Osteoblast (primary cell): ENCODE data around the gene DMD. TPM values are rescaled to one million over a fixed set of nuclear protein-coding genes. Genes with fewer than 3 reads are reported as not detected.

Source experiments
- DNase-seq: peaks from one replicate; pipeline ENCODE4 v3.0.0; 2011; ENCODE audit warnings: low spot score, mixed read lengths; ENCODE audit not compliant: insufficient read length; ENCODE audit errors: missing footprints
- H2AFZ ChIP-seq: 2 replicates; pipeline ENCODE4 v1.6.0; 2011; ENCODE audit warnings: mild to moderate bottlenecking, low read length
- H3K27ac ChIP-seq: 2 replicates; pipeline ENCODE4 v1.5.1; 2011; ENCODE audit warnings: mild to moderate bottlenecking, low read depth, low read length, moderate library complexity
- H3K27me3 ChIP-seq: 2 replicates; pipeline ENCODE4 v1.6.0; 2012; ENCODE audit warnings: mild to moderate bottlenecking, control low read depth, inconsistent platforms, low read length, moderate library complexity; ENCODE audit not compliant: insufficient read depth
- H3K36me3 ChIP-seq: 2 replicates; pipeline ENCODE4 v1.5.1; 2011; ENCODE audit warnings: mild to moderate bottlenecking, low read length, control low read depth, moderate library complexity; ENCODE audit not compliant: insufficient read depth
- H3K4me1 ChIP-seq: 2 replicates; pipeline ENCODE4 v1.5.1; 2011; ENCODE audit warnings: mild to moderate bottlenecking, low read length, control low read depth, moderate library complexity; ENCODE audit not compliant: insufficient read depth
- H3K4me2 ChIP-seq: 2 replicates; pipeline ENCODE4 v1.6.0; 2011; ENCODE audit warnings: mild to moderate bottlenecking, low read length; ENCODE audit not compliant: insufficient read depth
- H3K4me3 ChIP-seq: fragments of 200-600 bp; sonication (generic); 3 replicates; pipeline ENCODE4 v1.5.1; 2012; ENCODE audit warnings: mild to moderate bottlenecking, low read length, inconsistent platforms; ENCODE audit not compliant: insufficient read depth
- H3K79me2 ChIP-seq: 2 replicates; pipeline ENCODE4 v1.6.0; 2012; ENCODE audit warnings: mild to moderate bottlenecking, low read length, control low read depth, inconsistent platforms; ENCODE audit not compliant: insufficient read depth
- H3K9me3 ChIP-seq: 2 replicates; pipeline ENCODE4 v1.5.1; 2011; ENCODE audit warnings: low read depth, low read length, control low read depth
- H4K20me1 ChIP-seq: 2 replicates; pipeline ENCODE4 v1.6.0; 2012; ENCODE audit warnings: mild to moderate bottlenecking, low read length, control low read depth; ENCODE audit not compliant: insufficient read depth
- total RNA-seq: library from RNA; depleted of rRNA; stranded (reverse); fragments of >200 nt; gene quantifications from 2 replicates; pipeline ENCODE4 v1.2.3, GENCODE V29; 2012
- TF ChIP-seq, protein P1 (sequence below): IDR thresholded peaks from 2 replicates; pipeline ENCODE4 v1.5.1; 2011; ENCODE audit warnings: mild to moderate bottlenecking, low read depth, low read length, moderate library complexity; ENCODE audit errors: extremely low read depth

DMD gene
- total RNA-seq, 1 donor = 12.7 TPM

DNA sequence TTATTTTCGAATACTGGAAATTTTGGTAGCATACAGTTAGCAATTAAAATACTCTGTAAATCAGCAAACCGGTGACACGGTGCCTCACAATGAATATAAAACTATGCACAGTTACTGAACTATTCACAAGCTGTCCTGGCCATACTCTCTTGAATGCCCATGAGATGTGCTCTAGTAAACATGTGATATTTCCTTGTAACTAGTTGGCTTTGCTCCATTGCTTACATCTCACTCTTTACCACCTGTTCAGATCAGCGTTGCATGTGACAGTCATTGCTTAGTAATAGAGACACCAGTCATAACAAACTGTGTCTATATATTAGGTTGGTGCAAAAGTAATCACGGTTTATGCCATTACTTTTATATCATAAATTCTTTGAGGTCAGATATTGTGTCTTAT lies 1241.6 kb downstream of the DMD start:
- Histone ChIP-seq H3K4me2 (no peak overlapping the region), H3K4me1 (no peaks in the 10 kb centered on the region), H3K27ac (no peak overlapping the region), H3K27me3 (no peaks in the 10 kb centered on the region), H3K79me2 (no peaks in the 10 kb centered on the region), H3K9me3 (no peaks in the 10 kb centered on the region), H3K4me3 (no peak overlapping the region), H3K36me3 (no peaks in the 10 kb centered on the region), H4K20me1 (no peaks in the 10 kb centered on the region), H2AFZ (no peak overlapping the region)
- DNase-seq = no peak
- TF ChIP-seq, protein P1, sequence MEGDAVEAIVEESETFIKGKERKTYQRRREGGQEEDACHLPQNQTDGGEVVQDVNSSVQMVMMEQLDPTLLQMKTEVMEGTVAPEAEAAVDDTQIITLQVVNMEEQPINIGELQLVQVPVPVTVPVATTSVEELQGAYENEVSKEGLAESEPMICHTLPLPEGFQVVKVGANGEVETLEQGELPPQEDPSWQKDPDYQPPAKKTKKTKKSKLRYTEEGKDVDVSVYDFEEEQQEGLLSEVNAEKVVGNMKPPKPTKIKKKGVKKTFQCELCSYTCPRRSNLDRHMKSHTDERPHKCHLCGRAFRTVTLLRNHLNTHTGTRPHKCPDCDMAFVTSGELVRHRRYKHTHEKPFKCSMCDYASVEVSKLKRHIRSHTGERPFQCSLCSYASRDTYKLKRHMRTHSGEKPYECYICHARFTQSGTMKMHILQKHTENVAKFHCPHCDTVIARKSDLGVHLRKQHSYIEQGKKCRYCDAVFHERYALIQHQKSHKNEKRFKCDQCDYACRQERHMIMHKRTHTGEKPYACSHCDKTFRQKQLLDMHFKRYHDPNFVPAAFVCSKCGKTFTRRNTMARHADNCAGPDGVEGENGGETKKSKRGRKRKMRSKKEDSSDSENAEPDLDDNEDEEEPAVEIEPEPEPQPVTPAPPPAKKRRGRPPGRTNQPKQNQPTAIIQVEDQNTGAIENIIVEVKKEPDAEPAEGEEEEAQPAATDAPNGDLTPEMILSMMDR = no peak

DNA sequence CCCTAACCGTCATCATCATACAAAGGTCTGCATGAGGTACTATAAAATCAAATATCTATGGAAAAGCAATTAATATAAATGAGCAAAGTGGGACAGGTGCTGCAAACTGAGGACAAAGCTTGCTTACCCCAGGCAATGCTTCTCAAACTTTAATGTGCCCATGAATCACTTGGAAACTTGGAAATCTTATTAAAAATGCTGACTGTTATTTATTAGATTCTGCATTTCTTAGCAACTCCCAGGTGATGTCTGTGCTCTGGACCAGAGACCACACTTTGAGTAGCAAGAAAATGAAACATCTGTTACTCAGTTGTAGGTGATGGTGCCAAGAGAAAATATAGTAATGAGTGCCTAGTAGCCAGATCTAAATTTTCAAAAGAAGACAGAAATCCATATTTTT lies 1249.1 kb downstream of the DMD start:
- no peak overlapping the region for H3K27ac ChIP-seq
- peaks cover 2% of the 10 kb centered on the region for H3K9me3 ChIP-seq
- no peak overlapping the region for H3K4me2 ChIP-seq
- H4K20me1 ChIP-seq = no peaks in the 10 kb centered on the region
- no peak for DNase-seq
- H3K4me1 ChIP-seq = no peaks in the 10 kb centered on the region
- TF ChIP-seq, protein P1 = no peak
- H2AFZ ChIP-seq = no peak overlapping the region
- no peaks in the 10 kb centered on the region for H3K36me3 ChIP-seq
- H3K27me3 ChIP-seq = no peaks in the 10 kb centered on the region
- no peak overlapping the region for H3K4me3 ChIP-seq
- H3K79me2 ChIP-seq = no peaks in the 10 kb centered on the region

DNA sequence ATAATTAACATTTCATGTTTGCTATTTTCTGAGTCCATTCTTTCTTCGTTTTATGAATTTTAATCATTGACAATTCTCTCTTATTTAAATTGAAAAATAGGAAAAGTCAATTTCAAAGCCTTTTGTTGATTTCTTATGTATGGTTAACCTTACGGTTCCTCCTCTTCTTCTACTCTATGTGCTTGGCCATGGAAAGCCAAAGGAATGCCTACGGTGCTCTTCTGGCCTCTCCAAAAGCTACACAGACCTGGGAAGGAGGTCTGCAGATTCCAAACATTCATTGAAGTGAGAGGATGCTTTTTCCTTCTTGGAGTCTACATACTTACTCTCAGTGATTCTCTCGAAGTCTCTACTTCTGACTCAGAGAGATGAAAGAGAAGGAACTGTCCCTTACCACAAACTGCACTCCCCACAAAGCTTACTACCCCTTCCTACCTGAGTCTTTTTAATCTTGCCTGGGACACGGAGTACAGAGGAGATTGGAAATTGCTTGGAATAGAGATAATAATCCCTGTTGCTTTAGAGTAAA lies 1276.4 kb downstream of the DMD start:
- Histone ChIP-seq H3K27me3 (no peaks in the 10 kb centered on the region), H3K4me3 (no peak overlapping the region), H3K79me2 (no peaks in the 10 kb centered on the region), H3K9me3 (no peaks in the 10 kb centered on the region), H4K20me1 (no peaks in the 10 kb centered on the region), H3K27ac (no peak overlapping the region), H3K4me1 (no peaks in the 10 kb centered on the region), H2AFZ (no peak overlapping the region), H3K36me3 (no peaks in the 10 kb centered on the region), H3K4me2 (no peak overlapping the region)
- TF ChIP-seq, protein P1 = no peak
- no peak for DNase-seq

- H3K27me3 ChIP-seq = no peaks in the 10 kb centered on the region
- TF ChIP-seq, protein P1 = no peak
- no peaks in the 10 kb centered on the region for H3K9me3 ChIP-seq
- H2AFZ ChIP-seq = no peak overlapping the region
- H3K4me2 ChIP-seq = no peak overlapping the region
- no peaks in the 10 kb centered on the region for H3K4me1 ChIP-seq
- no peak overlapping the region for H3K4me3 ChIP-seq
- no peak for DNase-seq
- H3K36me3 ChIP-seq = no peaks in the 10 kb centered on the region
- H3K79me2 ChIP-seq = no peaks in the 10 kb centered on the region
- no peak overlapping the region for H3K27ac ChIP-seq
- H4K20me1 ChIP-seq = no peaks in the 10 kb centered on the region
Observed at GRCh38 chrX:31934015-31934414, 1277.3 kb downstream of the DMD start.
